HG02678 (cell line): ENCODE data around the gene GATA6.
"Not testable (repeated sequence)": the region's sequence is repeated elsewhere in the genome, so short reads cannot be mapped to it uniquely, and the experiment has no call there.

Experiments
- ATAC-seq: cut with Tn5 transposase; IDR thresholded peaks from one replicate; pipeline ENCODE4 v1.9.1; 2021; ENCODE audit warnings: mild to moderate bottlenecking, moderate library complexity; ENCODE audit not compliant: unreplicated experiment

GATA6 gene

DNA sequence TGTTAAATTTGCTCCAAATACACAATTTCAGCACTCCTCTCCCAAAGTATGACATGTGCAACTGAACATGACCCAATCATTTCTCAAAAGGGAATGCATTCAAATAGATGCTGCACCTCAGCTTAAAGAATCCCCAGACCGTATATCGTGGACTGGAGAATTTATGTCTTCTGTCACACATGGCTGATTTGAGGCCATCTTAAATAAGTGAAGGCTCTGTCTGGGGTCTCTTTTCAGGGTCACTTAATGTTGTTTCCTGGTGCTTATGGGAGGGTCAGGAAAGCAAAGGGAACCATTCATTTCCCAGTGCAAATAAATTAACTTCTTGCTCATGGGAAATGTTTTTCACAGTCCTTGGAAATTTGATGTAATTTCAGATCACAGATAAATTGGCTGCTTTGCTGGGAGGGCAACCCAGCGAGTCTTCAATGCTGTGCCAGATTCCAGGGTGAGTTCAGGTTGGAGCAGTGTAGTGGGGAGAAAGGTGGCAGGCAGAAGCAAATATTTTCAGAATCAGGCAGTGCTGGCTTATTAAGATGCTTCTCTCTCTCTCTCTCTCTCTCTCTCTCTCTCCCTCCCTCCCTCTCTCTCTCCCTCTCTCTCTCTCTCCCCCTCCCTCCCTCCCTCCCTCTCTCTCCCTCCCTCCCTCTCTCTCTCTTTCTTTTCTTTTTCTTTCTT is 34.3 kb downstream of the GATA6 start:
- ATAC-seq, result no peak

- ATAC-seq, result no peak
These were observed 34.8 kb downstream of the GATA6 start for GRCh38 chr18:22204214-22204536.

DNA sequence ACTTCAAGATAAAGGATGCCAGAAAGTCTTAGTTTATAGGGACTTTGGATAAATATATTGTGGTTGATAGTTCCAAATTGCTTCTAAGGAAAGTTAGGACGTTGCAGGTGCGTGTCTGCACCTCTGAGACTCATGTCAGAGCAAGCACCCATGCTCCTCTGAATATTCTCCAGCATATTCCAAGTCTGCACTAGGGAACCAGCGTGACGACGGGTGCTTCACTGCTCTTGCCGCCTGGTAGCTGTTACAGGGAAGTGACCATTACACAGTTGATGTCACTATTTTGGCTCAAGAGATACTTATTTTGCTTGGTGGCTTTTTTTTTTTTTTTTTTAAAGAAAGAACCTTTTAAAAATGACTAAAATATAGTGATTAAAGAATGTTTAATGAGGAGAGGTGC is 35.6 kb downstream of the GATA6 start:
- ATAC-seq, result no peak

DNA sequence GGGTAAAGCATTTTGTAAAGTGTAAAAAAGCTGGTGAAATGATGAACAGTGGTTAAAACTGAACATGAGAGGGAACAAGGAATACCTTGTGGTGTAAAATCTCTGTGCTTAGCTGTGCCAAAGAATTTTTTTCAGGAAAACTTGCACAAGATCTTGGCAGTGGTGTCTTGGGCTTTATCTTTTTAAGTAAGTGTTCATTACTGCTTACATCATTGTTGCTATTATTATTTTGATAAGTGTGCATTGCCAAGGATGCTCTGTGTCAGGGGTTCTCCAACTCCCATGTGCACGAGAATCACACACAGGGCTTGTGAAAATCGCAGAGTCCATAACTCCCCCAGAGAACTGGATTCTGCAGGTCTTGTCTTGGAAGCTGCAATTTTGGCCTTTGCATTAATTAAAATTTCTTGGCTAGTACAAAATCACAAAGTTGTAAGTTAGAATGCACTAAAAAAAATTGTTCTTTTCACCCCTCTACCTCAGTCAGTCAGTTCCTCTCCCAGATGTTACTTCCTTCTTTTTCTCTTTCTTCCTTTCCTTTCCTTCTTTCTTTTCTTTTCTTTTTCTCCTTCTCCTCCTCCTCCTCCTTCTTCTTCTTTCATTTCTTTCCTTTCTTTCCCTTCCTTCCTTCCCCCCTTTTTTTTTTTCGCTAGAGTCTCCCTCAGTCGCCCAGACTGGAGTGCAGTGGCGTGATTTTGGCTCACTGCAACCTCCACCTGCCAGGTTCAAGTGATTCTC is 37.8 kb downstream of the GATA6 start:
- ATAC-seq, result no peak

DNA sequence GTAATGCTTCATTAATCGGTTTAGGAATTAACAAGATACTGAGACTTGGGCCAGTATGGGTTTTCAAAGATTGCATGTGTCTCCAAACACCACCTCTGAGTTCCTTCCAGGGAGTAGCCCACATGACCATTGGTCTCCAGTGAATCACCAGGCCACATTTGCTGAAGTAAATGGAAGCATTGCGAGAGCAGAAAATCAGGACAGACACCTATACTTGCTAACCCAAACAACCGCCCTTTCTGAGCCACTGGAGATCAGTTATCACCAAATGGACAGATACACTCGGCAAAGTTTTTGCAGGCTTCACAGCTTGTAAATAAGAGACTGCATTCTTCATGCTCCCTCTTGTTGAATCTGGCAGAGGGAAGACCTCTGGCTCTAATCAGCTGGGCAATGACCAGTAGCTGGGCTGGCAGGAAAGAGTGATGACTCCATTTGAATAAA is 40.9 kb downstream of the GATA6 start:
- no peak for ATAC-seq

- no peak for ATAC-seq
These were observed 42.3 kb downstream of the GATA6 start for GRCh38 chr18:22211657-22212056.

DNA sequence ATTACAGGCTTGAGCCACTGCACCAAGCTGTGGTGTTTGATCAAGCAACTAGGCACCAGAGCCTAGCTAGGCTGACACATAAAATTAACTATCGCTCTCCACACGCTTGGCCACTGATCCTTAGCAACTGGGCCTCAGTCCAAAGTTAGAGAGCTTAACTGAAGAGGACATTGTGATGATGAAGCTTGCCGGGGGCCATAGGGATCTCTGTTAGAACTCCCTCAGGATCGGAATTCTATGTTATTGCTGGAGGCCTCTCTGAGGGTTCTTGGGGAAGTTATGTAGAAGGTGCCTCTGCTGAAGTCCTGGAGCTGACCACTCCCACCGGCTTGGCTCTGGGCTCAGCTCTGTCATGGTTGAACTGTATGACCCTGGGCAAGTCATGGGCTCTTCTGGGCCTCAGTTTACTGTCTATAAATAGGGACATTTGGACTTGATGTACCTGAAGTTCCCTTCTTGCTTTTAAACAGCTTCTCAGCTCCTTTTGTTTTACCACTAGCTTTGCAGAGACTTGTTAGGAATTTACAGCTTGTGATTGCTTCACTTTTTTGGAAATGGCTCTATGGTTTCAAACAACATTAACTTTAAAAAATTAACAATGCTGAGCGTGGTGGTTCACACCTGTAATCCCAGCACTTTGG is 44.1 kb downstream of the GATA6 start:
- no peak for ATAC-seq

- no peak for ATAC-seq
These were observed 45.5 kb downstream of the GATA6 start for GRCh38 chr18:22214731-22215528.

DNA sequence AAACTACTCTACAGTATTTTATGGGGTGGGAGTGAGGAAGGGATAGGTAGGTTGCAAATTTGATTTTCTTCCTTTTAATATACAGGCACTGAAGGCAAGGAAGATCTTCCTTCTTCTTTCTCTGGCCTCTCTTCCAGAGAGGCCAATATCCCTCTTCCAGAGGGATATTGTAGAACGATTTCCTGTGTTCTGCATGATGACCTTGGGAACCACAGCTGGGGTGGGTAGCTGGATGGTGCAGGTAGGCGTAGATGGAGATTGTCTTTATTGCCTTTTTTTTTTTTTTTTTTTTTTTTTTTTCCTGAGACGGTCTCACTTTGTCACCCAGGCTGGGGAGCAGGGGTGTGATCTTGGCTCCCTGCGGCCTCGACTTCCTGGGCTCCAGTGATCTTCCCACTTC is 49.4 kb downstream of the GATA6 start:
- no peak for ATAC-seq

GRCh38 chr18:22219568-22220355 is 50.4 kb downstream of the GATA6 start:
- ATAC-seq, result no peak

DNA sequence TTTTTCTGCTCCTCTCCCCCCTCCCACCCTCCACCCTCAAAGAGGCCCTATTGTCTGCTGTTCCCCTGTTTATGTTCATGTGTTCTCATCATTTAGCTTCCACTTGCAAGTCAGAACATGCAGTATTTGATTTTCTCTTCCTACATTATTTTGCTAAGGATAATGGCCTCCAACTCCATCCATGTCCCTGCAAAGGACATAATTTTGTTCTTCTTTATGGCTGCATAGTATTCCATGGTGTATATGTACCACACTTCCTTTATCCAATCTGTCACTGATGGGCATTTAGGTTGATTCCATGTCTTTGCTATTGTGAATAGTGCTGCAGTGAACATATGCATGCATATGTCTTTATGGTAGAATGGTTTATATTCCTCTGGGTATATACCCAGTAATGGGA is 51.2 kb downstream of the GATA6 start:
- ATAC-seq, result not testable (repeated sequence)

- no peak for ATAC-seq
These were observed 52.0 kb downstream of the GATA6 start for GRCh38 chr18:22221350-22221749.

GRCh38 chr18:22223254-22223964 is 54.0 kb downstream of the GATA6 start:
- no peak for ATAC-seq

- no peak for ATAC-seq
These were observed 54.6 kb downstream of the GATA6 start for GRCh38 chr18:22223965-22224322.

DNA sequence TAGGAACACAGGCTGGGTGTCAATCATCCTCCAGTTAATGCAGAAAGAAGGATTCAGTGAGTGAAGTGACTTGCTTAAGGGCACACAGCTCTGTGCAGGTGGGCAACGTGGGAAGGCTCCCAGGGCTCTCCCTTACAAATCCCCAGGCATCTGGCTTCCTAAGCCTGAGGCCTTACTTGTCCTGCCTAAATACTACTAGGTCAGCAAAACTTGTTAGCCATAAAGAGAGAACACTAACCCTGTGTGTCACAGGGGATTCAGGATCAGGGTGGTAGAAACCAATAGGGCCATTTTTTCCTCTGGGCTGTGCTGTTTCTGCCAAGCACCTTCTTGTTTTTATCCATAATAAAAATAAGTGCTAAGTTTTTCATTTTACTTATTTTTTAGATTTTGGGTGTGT is 55.0 kb downstream of the GATA6 start:
- no peak for ATAC-seq

GRCh38 chr18:22226801-22227200 is 57.4 kb downstream of the GATA6 start:
- ATAC-seq, result no peak

- no peak for ATAC-seq
These were observed 59.6 kb downstream of the GATA6 start for GRCh38 chr18:22228976-22229375.

DNA sequence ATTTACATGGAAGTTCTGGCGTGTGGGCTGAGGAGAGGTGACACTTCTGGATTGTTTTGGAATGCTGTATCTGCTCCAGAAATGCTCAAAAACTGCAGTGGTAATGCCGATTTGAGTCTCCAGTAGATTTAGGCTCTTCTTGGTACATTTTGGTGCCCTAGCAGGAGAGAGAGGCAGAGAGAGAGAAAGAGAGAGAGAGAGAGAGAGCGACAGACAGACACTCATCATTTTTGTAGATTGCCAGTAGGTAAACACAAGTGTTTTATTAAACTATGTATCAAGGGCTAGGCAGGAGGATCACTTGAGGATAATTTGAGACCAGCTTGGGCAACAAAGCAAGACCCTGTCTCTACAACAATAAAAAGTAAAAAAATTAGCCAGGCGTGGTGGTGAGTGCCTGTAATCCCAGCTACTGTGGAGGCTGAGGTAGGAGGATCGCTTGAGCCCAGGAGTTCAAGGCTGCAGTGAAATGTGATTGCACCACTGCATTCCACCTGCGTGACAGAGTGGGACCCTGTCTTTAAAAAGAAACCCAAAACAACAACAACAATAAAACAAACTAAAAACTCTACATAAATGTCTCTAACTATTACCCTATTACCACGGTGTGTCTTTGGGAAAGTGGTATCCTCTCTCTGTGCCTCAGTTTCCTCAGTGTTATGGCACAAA is 60.2 kb downstream of the GATA6 start:
- no peak for ATAC-seq

DNA sequence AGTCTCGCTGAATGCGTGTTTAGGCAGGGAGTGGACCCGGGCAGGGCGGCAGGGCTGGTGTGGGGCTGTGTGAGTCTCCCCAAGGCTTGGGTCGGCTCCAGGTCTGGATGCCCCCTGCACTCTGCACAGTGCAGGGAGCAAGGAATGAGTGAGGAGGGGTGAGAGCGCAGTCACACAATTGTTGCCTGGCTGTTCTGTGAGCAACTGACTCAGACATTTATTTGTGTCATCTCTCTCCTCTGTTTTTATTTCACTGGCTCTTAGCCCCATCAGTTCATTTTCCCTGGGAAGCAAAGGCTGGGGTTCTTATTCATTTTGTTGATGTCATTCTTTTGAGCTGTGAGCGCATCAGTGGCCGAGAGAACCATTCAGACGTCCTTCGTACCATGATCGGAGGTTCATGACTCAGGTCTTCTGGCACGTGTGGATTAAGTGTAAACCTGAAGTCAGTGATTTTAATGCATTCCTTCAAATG is 61.1 kb downstream of the GATA6 start:
- no peak for ATAC-seq
